Neural cell (in vitro differentiated cells): ENCODE data around the gene LILRB2.

Source experiments
- CTCF ChIP-seq: fragments of 450-650 bp; IDR thresholded peaks from 2 replicates; pipeline ENCODE4 v1.5.1; 2014; ENCODE audit warnings: antibody characterized with exemption, mild to moderate bottlenecking, moderate library complexity; ENCODE audit not compliant: poor library complexity, severe bottlenecking
- EZH2 ChIP-seq: fragments of 200-600, 300-800 bp; shearing (Covaris generic), sonication (generic); IDR thresholded peaks from 2 replicates; pipeline ENCODE4 v1.6.1; 2014; ENCODE audit warnings: antibody characterized with exemption, low read length, borderline replicate concordance, mild to moderate bottlenecking; ENCODE audit not compliant: insufficient read depth, poor library complexity, severe bottlenecking
- POLR2AphosphoS5 ChIP-seq: IDR thresholded peaks from 2 replicates; pipeline ENCODE4 v1.6.1; 2012
- RAD21 ChIP-seq: fragments of 450-650 bp; conservative IDR thresholded peaks from 2 replicates; pipeline ENCODE4 v1.6.1; 2014; ENCODE audit warnings: antibody characterized with exemption, mild to moderate bottlenecking, moderate library complexity

GRCh38 chr19:54252845-54253244 lies 28.1 kb downstream of the LILRB2 start:
- TF ChIP-seq CTCF, result no peak
- no peak for TF ChIP-seq RAD21
- TF ChIP-seq POLR2AphosphoS5, result no peak
- TF ChIP-seq EZH2, result no peak
